WI38 (cell line): ENCODE measurements around the gene PURB.
"Not testable (repeated sequence)": the region's sequence is repeated elsewhere in the genome, so short reads cannot be mapped to it uniquely, and the experiment has no call there.

Experiments
- H3K4me3 ChIP-seq: 2 replicates; pipeline ENCODE4 v1.5.1; 2011; ENCODE audit warnings: low read depth, mild to moderate bottlenecking, control low read depth, low read length
- CTCF ChIP-seq: IDR thresholded peaks from 2 replicates; pipeline ENCODE4 v1.5.1; 2012; ENCODE audit warnings: low read depth, mild to moderate bottlenecking, control low read depth, low read length

Gene PURB

GRCh38 chr7:44885394-44886317 is at the start of gene PURB:
PURB (minus strand) TSS chr7:44885530; CDS start chr7:44885348, 182 bp downstream.
- H3K4me3 ChIP-seq = peak within 1 kb of the TSS; percentile 79
- TF ChIP-seq CTCF = no peak

GRCh38 chr7:44935016-44935415 is 49.7 kb upstream of the PURB start:
- no peak overlapping the region for H3K4me3 ChIP-seq
- no peak for TF ChIP-seq CTCF

GRCh38 chr7:44934510-44934909 is 49.2 kb upstream of the PURB start:
- not testable (repeated sequence) for H3K4me3 ChIP-seq

GRCh38 chr7:44930921-44931320 is 45.6 kb upstream of the PURB start:
- TF ChIP-seq CTCF = no peak
- H3K4me3 ChIP-seq = no peak overlapping the region

- no peak overlapping the region for H3K4me3 ChIP-seq
- no peak for TF ChIP-seq CTCF
Observed at GRCh38 chr7:44922351-44922694, 37.0 kb upstream of the PURB start.

- H3K4me3 ChIP-seq = no peak overlapping the region
- TF ChIP-seq CTCF = peak; percentile 75
Observed at GRCh38 chr7:44921607-44922350, 36.4 kb upstream of the PURB start.

GRCh38 chr7:44920119-44920518 is 34.8 kb upstream of the PURB start:
- TF ChIP-seq CTCF = no peak

More at GRCh38 chr7:44920119-44920518, 34.8 kb upstream of the PURB start:
- H3K4me3 ChIP-seq = no peak overlapping the region
